Epithelial cell of esophagus (primary cell): ENCODE data around the gene CSNK1D.
"Not testable (repeated sequence)": the region's sequence is repeated elsewhere in the genome, so short reads cannot be mapped to it uniquely, and the experiment has no call there.

ENCODE experiments used
- DNase-seq: peaks from one replicate; pipeline ENCODE4 v3.0.0; 2010; ENCODE audit warnings: low read depth
- H3K4me3 ChIP-seq: 2 replicates; pipeline ENCODE4 v1.5.1; 2011; ENCODE audit warnings: mild to moderate bottlenecking, low read length, control low read depth
- TF ChIP-seq, protein P1 (sequence below): IDR thresholded peaks from 2 replicates; pipeline ENCODE4 v1.5.1; 2011; ENCODE audit warnings: low read depth, mild to moderate bottlenecking, low read length, control low read depth, inconsistent platforms; ENCODE audit not compliant: insufficient read depth; ENCODE audit errors: missing control alignments

Gene CSNK1D

DNA sequence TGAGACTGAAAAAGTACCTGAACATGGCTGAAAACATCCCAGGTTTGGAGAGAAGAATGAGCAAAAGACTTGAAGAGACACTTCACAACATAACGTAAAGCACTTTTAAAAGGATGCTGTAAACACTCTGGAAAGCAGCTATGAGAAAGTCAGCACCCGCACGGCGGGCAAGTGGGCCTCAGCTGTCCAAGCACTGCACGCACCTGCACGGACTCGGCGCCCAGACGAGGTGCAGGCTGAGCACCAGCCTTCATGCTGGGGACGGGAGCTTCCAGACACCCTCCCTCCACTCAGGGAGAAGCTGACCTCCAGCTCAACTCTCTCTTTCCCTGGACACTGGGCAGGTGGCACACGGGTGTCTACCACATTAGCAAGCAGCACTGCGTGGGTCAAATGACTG lies 74.0 kb downstream of the CSNK1D start:
- TF ChIP-seq, protein P1, sequence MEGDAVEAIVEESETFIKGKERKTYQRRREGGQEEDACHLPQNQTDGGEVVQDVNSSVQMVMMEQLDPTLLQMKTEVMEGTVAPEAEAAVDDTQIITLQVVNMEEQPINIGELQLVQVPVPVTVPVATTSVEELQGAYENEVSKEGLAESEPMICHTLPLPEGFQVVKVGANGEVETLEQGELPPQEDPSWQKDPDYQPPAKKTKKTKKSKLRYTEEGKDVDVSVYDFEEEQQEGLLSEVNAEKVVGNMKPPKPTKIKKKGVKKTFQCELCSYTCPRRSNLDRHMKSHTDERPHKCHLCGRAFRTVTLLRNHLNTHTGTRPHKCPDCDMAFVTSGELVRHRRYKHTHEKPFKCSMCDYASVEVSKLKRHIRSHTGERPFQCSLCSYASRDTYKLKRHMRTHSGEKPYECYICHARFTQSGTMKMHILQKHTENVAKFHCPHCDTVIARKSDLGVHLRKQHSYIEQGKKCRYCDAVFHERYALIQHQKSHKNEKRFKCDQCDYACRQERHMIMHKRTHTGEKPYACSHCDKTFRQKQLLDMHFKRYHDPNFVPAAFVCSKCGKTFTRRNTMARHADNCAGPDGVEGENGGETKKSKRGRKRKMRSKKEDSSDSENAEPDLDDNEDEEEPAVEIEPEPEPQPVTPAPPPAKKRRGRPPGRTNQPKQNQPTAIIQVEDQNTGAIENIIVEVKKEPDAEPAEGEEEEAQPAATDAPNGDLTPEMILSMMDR: no peak
- no peak for DNase-seq
- no peak overlapping the region for H3K4me3 ChIP-seq

DNA sequence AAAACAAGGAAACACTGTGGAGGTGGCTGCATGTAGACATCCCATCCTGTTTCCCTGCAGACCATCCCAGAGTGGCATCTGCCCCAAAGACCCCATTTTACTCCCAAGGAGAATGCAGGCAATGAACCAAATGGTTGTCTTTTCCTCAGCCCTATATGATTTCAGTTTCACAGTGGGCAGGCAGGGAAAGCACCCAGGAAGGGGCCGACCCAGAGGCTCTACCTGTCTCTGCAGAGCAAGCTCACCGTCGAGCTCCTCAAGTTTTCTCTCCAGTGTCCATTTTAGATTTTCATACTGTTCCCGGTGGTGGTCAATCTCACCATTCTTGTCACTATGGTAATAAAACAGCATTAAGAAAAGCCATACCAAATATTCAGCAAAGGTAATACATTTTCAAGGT lies 75.4 kb downstream of the CSNK1D start:
- no peak for DNase-seq
- TF ChIP-seq, protein P1: no peak
- no peak overlapping the region for H3K4me3 ChIP-seq

DNA sequence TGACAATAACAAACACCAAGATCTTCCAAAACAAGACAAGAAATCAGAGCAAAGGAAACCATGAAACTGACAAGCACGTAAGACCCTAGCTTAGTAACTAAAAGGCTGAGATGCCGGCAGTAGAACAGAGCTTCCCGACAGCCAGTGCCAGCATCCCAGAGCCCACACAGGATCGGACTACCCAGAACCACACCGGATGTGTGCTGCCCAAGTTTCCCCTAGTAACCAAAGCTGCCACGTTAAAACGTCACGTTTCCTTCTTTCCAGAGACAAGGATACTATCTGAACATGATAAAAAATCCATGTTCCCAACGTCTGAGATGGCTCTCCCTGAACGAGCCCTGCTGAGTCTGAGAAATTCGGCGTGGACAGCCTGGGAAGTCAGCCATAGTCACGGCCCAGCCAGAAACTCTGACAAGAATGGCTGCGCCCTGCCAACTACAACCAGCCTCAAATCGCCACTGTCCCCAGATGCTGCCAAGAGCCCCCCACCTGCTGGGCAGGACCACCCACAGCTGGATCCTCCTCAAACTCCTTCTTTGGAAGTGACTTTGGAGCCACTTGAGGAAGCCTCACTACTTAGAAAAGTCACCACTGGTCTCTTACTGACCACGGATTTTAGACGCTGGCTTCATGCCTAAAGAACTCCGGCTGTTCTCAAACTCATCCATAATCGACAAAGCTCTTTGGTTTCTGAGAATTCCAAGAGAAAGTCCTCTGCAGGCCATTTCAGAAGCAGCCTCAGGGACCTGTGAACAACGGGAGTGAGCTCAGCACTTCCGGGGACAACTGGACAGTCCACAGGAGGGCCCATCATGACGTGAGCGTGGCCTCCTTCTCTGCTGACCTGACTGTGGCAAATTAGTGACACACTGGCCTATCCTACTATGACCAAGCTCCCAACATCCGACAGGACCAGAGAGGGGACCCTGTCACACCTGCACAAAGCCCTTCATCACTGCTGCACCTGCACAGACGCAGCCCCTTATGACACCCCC lies 77.5 kb downstream of the CSNK1D start:
- no peak overlapping the region for H3K4me3 ChIP-seq
- TF ChIP-seq, protein P1: no peak
- no peak for DNase-seq

DNA sequence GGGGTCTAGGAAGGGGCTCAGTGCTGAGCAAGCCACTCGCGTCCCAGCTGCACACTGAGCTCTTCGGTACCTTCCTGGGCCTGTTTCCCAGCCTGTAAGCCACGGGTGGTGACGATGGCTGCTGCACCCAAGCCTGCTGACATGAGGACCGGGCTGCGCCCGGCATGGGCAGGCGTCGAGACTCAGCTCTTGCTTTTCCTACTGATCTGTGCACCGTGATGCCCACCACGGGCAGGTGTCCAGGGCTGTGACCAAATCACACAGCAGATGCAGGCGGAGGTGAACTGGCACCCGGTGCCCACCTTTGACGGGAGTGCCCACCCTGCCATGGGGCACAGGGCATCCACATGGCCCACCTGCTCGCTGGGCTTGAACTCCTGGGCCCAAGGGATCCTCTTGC lies 78.7 kb downstream of the CSNK1D start:
- DNase-seq: no peak
- H3K4me3 ChIP-seq: no peak overlapping the region
- TF ChIP-seq, protein P1: no peak

DNA sequence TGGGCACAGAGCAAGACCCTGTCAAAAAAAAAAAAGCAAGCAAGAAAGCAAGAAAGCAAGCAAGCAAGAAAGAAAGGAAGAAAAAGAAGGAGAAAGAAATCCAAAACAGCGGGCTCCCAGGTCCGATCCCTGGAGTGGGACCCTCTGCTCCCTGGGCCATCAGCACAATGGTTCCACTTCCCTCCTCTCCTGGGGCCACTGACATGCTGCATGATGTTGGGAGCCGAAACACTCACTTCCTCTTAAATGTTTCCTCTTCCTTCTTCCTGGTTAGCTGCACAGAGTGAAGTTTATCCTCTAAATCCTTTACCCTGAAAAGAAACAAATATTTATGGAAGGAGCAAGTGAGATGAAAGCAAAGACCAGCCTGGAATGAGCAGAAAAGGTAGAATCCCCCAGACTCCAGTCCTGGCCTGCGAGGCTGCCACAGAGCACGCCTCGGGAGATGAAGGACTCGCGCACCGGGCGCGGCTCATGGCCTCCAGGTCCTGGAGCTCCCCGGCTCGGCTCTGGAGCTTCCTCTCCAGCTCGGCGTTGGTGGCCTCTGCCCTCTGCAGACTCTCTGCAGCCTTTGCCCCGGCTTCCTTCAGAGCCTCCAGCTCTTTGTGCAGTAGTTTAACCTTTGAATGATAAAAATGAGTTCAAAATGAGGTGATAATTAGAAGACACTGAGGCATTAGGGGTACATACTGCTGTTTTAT lies 79.8 kb downstream of the CSNK1D start:
- no peak for DNase-seq
- H3K4me3 ChIP-seq: no peak overlapping the region
- TF ChIP-seq, protein P1: no peak

DNA sequence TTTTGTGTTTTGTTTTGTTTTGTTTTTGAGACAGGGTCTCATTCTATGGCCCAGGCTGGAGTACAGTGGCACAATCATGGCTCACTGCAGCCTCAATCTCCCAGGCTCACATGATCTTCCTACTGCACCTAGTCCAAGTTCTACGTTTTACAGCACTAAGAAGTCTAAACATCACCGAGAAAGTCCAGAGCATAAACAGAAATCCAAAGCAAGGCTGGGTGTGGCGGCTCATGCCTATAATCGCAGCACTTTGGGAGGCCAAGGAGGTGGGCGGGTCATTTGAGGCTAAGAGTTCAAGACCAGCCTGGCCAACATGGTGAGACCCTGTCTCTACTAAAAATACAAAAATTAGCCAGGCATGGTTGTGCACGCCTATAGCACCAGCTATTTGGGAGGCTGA lies 80.5 kb downstream of the CSNK1D start:
- not testable (repeated sequence) for H3K4me3 ChIP-seq, DNase-seq
